GM12892 (cell line): ENCODE data around the gene CDKL2.

ENCODE experiments used
- POLR2A ChIP-seq: IDR thresholded peaks from 2 replicates; pipeline ENCODE4 v1.6.1; 2011; ENCODE audit warnings: low read depth, low read length, control low read depth
- POLR2AphosphoS5 ChIP-seq: IDR thresholded peaks from 2 replicates; pipeline ENCODE4 v1.6.1; 2011; ENCODE audit warnings: low read depth, low read length, control low read depth

DNA sequence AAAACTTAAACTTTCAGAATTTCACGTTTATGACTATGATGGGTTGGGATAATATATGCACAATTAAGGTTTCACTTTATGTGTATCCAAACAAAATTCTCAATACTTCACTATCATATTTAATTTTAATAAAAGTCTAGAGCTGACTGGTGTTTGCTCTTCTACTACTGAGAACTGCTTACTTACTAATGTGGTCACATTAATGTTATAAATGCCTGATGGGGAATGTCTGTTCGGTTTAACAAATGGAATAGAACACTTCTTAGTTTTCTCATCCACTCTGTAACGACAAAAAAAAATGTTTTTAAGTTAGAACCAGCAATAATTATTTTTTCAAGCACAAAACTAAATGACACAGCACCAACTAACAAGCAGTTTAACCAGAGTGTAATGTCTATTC lies 34.3 kb downstream of the CDKL2 start:
- TF ChIP-seq POLR2A = no peak
- no peak for TF ChIP-seq POLR2AphosphoS5
